Esophagus (tissue), 2 donors: ENCODE data around the gene SPDYE6. TPM values are rescaled to one million over a fixed set of nuclear protein-coding genes. Genes with fewer than 3 reads are reported as not detected.

Experiments used
- H3K27ac ChIP-seq, 2 donors: one replicate each; pipeline ENCODE4 v1.5.1; 2013; ENCODE audit warnings: low read depth in 2 of 2, mild to moderate bottlenecking in 2 of 2, inconsistent platforms in 1 of 2, low read length in 1 of 2, moderate library complexity in 1 of 2
- H3K27me3 ChIP-seq, 2 donors: one replicate each; pipeline ENCODE4 v1.6.1; 2013; ENCODE audit warnings: low read length in 2 of 2, control low read depth in 1 of 2, mild to moderate bottlenecking in 1 of 2; ENCODE audit not compliant: insufficient read depth in 2 of 2, control insufficient read depth in 1 of 2
- H3K36me3 ChIP-seq, 2 donors: one replicate each; pipeline ENCODE4 v1.6.1; 2013; ENCODE audit warnings: low read length in 1 of 2; ENCODE audit not compliant: control insufficient read depth in 2 of 2, insufficient read depth in 2 of 2
- H3K4me1 ChIP-seq, 2 donors: one replicate each; pipeline ENCODE4 v1.6.1; 2013; ENCODE audit warnings: low read length in 1 of 2; ENCODE audit not compliant: control insufficient read depth in 2 of 2, insufficient read depth in 2 of 2
- H3K4me3 ChIP-seq, 2 donors: one replicate each; pipeline ENCODE4 v1.5.1; 2013; ENCODE audit warnings: low read length in 2 of 2, mild to moderate bottlenecking in 2 of 2, low read depth in 1 of 2, moderate library complexity in 1 of 2
- H3K9me3 ChIP-seq, 2 donors: one replicate each; pipeline ENCODE4 v1.6.1; 2013; ENCODE audit warnings: mild to moderate bottlenecking in 2 of 2, low read depth in 1 of 2, low read length in 1 of 2, moderate library complexity in 1 of 2; ENCODE audit not compliant: control insufficient read depth in 2 of 2, insufficient read depth in 1 of 2
- WGBS, 2 donors: extraction: QIAGEN DNeasy Blood & Tissue Kit; methylation state at CpG; one replicate each; pipeline ENCODE4 v1.1.7; 2013; 5-methylcytosine and 5-hydroxymethylcytosine counted together
- polyA plus RNA-seq, 2 donors: library from polyadenylated mRNA; stranded (reverse); fragments of 200-250 nt; gene quantifications; one replicate each; pipeline ENCODE4 v1.2.3, GENCODE V29; 2013
- donor health status: healthy with polysubstance abuse.
- donor health status: Bipolar disorder and iron deficiency.

SPDYE6 gene
- polyA plus RNA-seq, 2 donors: 0.22 TPM; not detected in 1

- Histone ChIP-seq H3K27ac (no peak overlapping the region), H3K36me3 (no peaks in the 10 kb centered on the region), H3K4me3 (no peak overlapping the region), H3K9me3 (peaks cover 0 to 2% of the 10 kb centered on the region in 2 donors), H3K4me1 (peaks cover 0 to 7% of the 10 kb centered on the region in 2 donors), H3K27me3 (no peaks in the 10 kb centered on the region)
- WGBS, 2 donors: 74 to 77% methylated on average over 35 to 37 of the region's 37 CpGs
These were observed 35.5 kb downstream of the SPDYE6 start for GRCh38 chr7:102320601-102321350.

- WGBS, 2 donors: 94 to 95% methylated on average over 14 of the region's 14 CpGs
These were observed 36.1 kb downstream of the SPDYE6 start for GRCh38 chr7:102320181-102320580.

GRCh38 chr7:102319671-102320070, 36.6 kb downstream of the SPDYE6 start:
- H3K36me3 ChIP-seq: no peaks in the 10 kb centered on the region
- H3K4me3 ChIP-seq: no peak overlapping the region
- H3K27ac ChIP-seq: no peak overlapping the region
- H3K9me3 ChIP-seq: peaks cover 0 to 2% of the 10 kb centered on the region in 2 donors
- H3K4me1 ChIP-seq: peaks cover 0 to 7% of the 10 kb centered on the region in 2 donors
- no peaks in the 10 kb centered on the region for H3K27me3 ChIP-seq
- WGBS, 2 donors: 94 to 97% methylated on average over 3 of the region's 3 CpGs

More at GRCh38 chr7:102320181-102320580, 36.1 kb downstream of the SPDYE6 start:
- Histone ChIP-seq H3K4me1 (peaks cover 0 to 7% of the 10 kb centered on the region in 2 donors), H3K27ac (no peak overlapping the region), H3K4me3 (no peak overlapping the region), H3K27me3 (no peaks in the 10 kb centered on the region), H3K36me3 (no peaks in the 10 kb centered on the region), H3K9me3 (peaks cover 0 to 2% of the 10 kb centered on the region in 2 donors)

- H3K9me3 ChIP-seq: no peaks in the 10 kb centered on the region
- H3K27me3 ChIP-seq: no peaks in the 10 kb centered on the region
- WGBS, 2 donors: 61 to 64% methylated on average over 7 of the region's 7 CpGs
- peaks cover 0 to 7% of the 10 kb centered on the region in 2 donors for H3K4me1 ChIP-seq
- peaks cover 0 to 3% of the 10 kb centered on the region in 2 donors for H3K36me3 ChIP-seq
- H3K27ac ChIP-seq: no peak overlapping the region
- H3K4me3 ChIP-seq: no peak overlapping the region
These were observed 37.7 kb downstream of the SPDYE6 start for GRCh38 chr7:102318482-102318971.

- no peak overlapping the region for H3K27ac ChIP-seq
- no peaks in the 10 kb centered on the region for H3K27me3 ChIP-seq
- peaks cover 0 to 3% of the 10 kb centered on the region in 2 donors for H3K36me3 ChIP-seq
- H3K4me3 ChIP-seq: no peak overlapping the region
- H3K9me3 ChIP-seq: no peaks in the 10 kb centered on the region
- peaks cover 0 to 7% of the 10 kb centered on the region in 2 donors for H3K4me1 ChIP-seq
- WGBS, 2 donors: 82 to 85% methylated on average over 22 to 24 of the region's 24 CpGs
These were observed 38.8 kb downstream of the SPDYE6 start for GRCh38 chr7:102317231-102318059.

- Histone ChIP-seq H3K36me3 (peaks cover 0 to 3% of the 10 kb centered on the region in 2 donors), H3K27me3 (no peaks in the 10 kb centered on the region), H3K4me1 (no peaks in the 10 kb centered on the region), H3K27ac (no peak overlapping the region), H3K9me3 (no peaks in the 10 kb centered on the region), H3K4me3 (no peak overlapping the region)
- WGBS, 2 donors: 90 to 91% methylated on average over 22 of the region's 22 CpGs
These were observed 42.1 kb downstream of the SPDYE6 start for GRCh38 chr7:102313997-102314780.

- no peaks in the 10 kb centered on the region for H3K9me3 ChIP-seq
- no peak overlapping the region for H3K4me3 ChIP-seq
- no peaks in the 10 kb centered on the region for H3K4me1 ChIP-seq
- 58 to 85% methylated on average over 1 to 2 of the region's 2 CpGs for WGBS, 2 donors
- no peak overlapping the region for H3K27ac ChIP-seq
- H3K36me3 ChIP-seq: peaks cover 0 to 3% of the 10 kb centered on the region in 2 donors
- no peaks in the 10 kb centered on the region for H3K27me3 ChIP-seq
These were observed 43.9 kb downstream of the SPDYE6 start for GRCh38 chr7:102312317-102312716.

GRCh38 chr7:102310414-102310815, 45.8 kb downstream of the SPDYE6 start:
- WGBS, 2 donors: 60 to 74% methylated on average over 9 of the region's 9 CpGs
- no peaks in the 10 kb centered on the region for H3K9me3 ChIP-seq
- no peak overlapping the region for H3K4me3 ChIP-seq
- no peaks in the 10 kb centered on the region for H3K4me1 ChIP-seq
- H3K36me3 ChIP-seq: peaks cover 0 to 3% of the 10 kb centered on the region in 2 donors
- H3K27me3 ChIP-seq: no peaks in the 10 kb centered on the region
- H3K27ac ChIP-seq: no peak overlapping the region
